ENCODE data around the gene DDX41.

Gene DDX41

DNA sequence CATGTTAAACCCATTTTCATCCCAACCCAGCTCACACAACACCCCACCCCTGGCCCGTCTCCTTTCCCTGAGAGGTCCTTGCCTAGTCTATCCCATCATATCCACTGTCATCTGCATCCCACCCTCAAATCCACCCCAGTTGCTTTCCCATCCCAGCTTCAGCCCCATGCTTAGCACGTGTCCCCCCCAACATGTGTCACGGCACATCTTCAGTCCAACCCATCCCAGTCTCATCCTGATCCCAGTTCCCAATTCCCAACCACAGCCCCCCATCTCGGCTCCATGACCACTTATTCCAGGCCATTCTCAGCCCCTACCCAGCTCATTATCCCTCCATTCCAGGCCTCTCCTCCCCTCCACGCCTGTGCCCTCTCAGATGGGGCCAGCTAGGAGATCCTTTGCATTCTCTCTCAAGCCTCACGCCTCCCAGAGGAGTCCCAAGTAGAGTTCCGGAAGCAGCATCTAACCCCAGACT lies 42.7 kb downstream of the DDX41 start:
- TF ChIP-seq, protein P1, sequence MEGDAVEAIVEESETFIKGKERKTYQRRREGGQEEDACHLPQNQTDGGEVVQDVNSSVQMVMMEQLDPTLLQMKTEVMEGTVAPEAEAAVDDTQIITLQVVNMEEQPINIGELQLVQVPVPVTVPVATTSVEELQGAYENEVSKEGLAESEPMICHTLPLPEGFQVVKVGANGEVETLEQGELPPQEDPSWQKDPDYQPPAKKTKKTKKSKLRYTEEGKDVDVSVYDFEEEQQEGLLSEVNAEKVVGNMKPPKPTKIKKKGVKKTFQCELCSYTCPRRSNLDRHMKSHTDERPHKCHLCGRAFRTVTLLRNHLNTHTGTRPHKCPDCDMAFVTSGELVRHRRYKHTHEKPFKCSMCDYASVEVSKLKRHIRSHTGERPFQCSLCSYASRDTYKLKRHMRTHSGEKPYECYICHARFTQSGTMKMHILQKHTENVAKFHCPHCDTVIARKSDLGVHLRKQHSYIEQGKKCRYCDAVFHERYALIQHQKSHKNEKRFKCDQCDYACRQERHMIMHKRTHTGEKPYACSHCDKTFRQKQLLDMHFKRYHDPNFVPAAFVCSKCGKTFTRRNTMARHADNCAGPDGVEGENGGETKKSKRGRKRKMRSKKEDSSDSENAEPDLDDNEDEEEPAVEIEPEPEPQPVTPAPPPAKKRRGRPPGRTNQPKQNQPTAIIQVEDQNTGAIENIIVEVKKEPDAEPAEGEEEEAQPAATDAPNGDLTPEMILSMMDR (IDR thresholded peaks at IDR 0.05; ENCODE audit: insufficient read depth, missing control alignments): no peak
- FAIRE-seq (no peak), DNase-seq (ENCODE audit: insufficient read length, low spot score) (no peak)

DNA sequence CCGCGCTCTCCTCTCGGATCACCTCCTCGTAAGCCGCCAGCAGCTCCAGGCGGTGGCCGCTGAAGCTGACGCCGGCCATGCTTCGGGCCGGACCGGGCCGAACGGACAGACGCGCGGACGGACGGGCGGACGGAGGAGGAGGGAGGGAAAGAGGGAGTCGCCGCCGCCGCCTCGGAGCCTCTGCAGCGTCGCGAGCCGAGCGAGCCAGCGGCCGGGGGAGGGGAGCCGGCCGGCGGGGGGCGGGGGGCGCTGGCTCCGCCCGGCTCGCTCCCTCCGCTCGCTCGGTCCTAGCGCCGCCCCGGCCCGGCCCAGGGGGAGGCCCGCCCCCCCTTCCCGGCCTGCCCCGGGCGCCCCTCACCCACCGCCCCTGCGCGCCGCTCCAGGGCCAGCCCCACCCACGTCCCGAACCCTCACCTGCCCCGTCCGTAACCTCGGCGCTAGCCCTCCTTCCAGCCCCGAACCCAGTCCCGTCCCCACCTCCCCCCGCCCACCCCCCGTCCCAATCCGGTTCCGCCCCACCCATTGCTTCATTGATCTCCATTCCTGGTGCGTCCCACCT lies 43.2 kb downstream of the DDX41 start, which contains the start of gene DBN1:
DBN1 (minus strand) TSS at position 192 of the 559 bp plus-strand sequence; CDS start at position 79, 113 bp downstream.
- FAIRE-seq: no peak
- TF ChIP-seq, protein P1 (IDR thresholded peaks at IDR 0.05; ENCODE audit: insufficient read depth, missing control alignments): no peak
- peak; percentile 93 for DNase-seq (ENCODE audit: insufficient read length, low spot score)

DNA sequence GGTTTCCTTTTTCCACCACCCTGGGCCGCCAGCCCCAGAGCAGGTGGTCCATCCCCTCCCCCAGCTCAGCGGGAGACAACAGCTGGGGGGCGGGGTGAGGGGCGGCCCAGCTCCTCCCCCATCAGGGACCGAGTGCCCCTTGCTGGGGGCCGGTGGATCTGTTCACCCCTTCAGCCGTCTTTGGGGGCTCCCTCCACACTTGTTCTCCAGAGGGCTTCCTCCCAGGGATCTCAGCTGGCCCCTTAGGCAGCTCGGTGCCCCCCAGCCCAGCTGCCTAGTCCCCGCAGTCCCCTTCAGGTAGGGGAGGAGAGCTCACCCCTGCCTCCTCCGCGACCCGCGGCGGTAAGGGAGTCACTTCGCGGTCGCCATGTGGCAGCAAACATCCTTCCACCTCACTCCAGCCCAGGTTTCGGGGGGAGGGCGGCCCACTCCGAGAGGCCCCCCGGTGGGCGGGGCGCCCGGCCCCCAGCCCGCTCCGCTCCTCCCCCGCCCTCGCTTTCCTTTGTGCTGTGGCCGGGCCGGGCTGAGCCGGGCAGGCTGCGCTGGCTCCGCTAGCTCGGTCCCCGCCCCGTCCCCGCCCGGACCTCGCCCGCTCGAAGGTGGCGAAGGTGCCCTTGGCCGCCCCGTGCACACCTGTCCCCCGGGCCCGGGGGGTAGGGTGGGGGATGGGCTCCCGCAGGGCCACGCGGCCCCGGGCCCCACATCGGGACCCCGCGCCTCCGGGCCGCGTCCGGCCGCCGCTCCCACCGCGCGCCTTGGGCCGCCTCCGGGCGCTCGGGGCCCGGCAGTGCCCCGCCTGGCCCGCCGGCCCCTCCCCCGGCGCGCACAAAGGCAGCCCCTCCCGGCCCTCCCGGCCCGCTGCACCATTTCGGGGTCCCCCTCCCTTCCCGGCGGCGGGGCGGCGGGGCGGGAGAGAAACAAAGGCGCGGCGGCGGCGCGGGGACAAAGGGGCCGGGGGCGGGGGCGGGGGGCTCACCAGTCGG lies 44.0 kb downstream of the DDX41 start:
- TF ChIP-seq, protein P1 (IDR thresholded peaks at IDR 0.05; ENCODE audit: insufficient read depth, missing control alignments): no peak
- DNase-seq (ENCODE audit: insufficient read length, low spot score) (peak; percentile 62), FAIRE-seq (no peak)

DNA sequence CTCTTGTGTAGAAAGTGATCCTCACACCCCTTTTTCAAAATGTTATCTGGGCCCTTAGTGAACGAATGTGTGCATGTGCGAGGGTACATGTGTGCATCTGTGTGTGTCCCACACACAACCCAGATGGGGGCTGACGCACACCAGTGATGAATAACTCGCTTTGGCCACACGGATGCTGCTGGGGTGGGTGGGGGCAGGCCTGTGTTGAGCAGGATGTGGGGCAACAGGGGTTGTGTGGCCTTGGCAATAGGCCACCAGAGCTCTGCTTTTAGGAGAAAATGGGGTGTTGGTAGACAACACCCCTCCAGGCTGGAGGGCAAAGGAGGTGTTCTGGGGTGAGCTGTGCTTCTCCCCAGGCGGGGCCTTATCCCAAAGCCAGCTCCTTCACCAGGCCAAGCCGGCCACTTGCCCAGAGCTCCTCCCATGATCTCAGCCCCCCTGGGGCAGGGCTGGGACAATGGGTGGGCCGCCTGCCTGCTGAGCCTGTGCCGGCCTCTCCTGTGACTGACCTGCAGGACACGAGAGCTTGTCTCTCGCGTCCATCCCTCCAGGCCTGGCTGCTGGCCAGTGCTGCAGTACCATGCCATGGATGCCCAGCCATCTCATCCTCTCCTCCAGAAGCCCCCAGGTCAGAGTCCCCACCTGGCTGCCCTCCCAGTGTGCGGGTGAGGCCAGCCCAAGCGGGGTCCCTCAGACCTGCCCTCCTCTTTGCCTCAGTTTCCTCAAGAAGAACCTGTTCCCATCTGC lies 45.0 kb downstream of the DDX41 start:
- no peak for DNase-seq (ENCODE audit: insufficient read length, low spot score)
- FAIRE-seq: no peak
- TF ChIP-seq, protein P1 (IDR thresholded peaks at IDR 0.05; ENCODE audit: insufficient read depth, missing control alignments): no peak

DNA sequence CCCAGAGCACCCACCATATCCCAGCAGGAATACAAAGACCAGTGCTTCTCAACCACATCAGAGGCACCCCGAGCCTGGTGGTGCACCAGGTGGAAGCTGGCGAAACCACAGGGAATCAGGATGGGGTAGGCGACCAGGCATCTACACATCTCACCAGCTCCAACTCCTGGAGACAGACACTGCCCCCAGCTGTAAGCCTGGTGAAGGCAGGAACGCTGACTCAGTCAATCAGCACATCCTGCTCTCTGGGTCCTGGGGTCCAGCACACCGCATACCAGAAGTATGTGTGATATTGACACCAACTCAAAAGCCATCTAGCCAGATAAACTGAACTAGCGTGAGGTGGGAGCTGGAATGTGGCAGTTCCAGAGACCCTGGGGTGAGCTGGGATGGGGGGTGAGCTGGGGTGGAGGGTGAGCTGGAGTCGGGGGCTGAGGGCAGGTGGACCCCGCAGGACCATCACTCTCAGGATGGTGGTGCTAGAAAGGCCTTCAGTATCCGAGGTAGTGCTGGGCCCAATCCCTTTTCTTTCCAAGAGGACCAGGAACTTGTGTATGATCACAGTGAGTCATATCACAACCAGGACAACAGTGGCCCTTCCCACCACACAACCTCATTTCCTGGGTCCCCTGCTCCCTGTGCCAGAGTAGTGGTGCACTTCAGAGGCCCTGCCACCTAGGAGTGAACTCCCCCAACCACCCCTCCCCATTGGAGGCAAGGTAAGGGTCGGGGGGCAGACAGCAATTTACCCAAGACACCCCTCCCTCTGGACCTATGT lies 45.8 kb downstream of the DDX41 start:
- no peak for FAIRE-seq
- TF ChIP-seq, protein P1 (IDR thresholded peaks at IDR 0.05; ENCODE audit: insufficient read depth, missing control alignments): no peak
- DNase-seq (ENCODE audit: insufficient read length, low spot score): no peak

DNA sequence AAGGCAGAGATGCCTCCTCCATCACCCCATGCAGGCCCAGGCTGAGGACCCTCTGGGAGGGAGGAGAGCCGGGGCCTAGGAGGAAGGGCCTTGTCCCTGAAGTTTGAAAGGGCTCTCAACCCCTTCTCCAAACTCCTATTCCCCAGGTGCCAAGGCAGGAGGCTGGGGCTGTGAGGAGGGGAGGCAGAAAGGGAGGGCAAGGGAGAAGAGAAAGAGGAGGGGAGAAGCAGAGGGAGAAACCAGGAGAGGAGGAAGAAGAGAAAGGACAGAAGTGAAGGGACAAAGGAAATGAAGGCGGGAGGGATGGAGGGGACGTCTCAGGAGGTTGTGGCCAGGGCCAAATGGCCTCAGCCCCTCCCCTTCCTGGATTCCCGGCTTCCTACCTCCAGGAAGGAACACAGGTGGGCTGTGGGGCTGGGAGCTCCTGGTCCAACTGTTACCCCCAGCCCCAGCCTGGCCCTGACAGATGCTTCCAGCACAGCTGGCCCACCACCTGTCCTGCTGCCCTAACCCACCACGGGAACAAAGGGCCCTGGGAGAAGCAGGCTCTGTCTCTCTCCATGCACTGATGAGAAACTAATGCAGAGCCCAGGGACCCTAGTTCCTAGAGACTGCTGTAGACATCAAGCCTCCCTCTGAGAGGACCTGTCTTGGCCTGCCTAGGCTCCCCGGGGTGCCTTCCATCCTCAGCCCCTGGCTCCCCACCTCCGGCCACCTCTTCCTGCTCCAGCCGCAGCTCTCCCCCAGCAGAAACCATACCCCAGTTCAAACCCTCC lies 46.8 kb downstream of the DDX41 start:
- no peak for FAIRE-seq
- TF ChIP-seq, protein P1 (IDR thresholded peaks at IDR 0.05; ENCODE audit: insufficient read depth, missing control alignments): no peak
- DNase-seq (ENCODE audit: insufficient read length, low spot score): no peak
